GM23338 (cell line): ENCODE data around the gene XPC.

Experiments used
- CTCF ChIP-seq, 2 experiments: fragments of 200-600 bp in 1 of 2; sonication (generic) in 1 of 2; conservative IDR thresholded peaks; 2 replicates each; pipeline versions ENCODE4 v1.5.1 to v1.6.1; 2016 to 2017; ENCODE audit warnings: antibody characterized with exemption in 2 of 2, low read depth in 2 of 2, mild to moderate bottlenecking in 2 of 2, moderate library complexity in 1 of 2
- ETS1 ChIP-seq: IDR thresholded peaks from 2 replicates; pipeline ENCODE4 v1.6.1; 2016; ENCODE audit warnings: antibody characterized with exemption
- EZH2 ChIP-seq: fragments of 200-600 bp; sonication (generic); IDR thresholded peaks from one replicate; pipeline ENCODE4 v1.8.0; 2017; ENCODE audit warnings: antibody characterized with exemption, mild to moderate bottlenecking, low read depth; ENCODE audit not compliant: unreplicated experiment
- EZH2phosphoT487 ChIP-seq: fragments of 200-600 bp; sonication (generic); IDR thresholded peaks from one replicate; pipeline ENCODE4 v1.8.1; 2018; ENCODE audit warnings: antibody characterized with exemption; ENCODE audit not compliant: unreplicated experiment
- JUNB ChIP-seq: IDR thresholded peaks from one replicate; pipeline ENCODE4 v1.6.1; 2016; ENCODE audit warnings: antibody characterized with exemption; ENCODE audit not compliant: unreplicated experiment
- POLR2AphosphoS5 ChIP-seq: IDR thresholded peaks from 2 replicates; pipeline ENCODE4 v1.6.1; 2016; ENCODE audit warnings: antibody characterized with exemption, low read depth
- REST ChIP-seq: IDR thresholded peaks from one replicate; pipeline ENCODE4 v1.6.1; 2018; ENCODE audit warnings: antibody characterized with exemption; ENCODE audit not compliant: unreplicated experiment

- TF ChIP-seq CTCF (conservative IDR thresholded peaks at IDR 0.05; ENCODE audit: low read depth in 2 of 2) (no peak), REST (no peak), EZH2 (no peak), POLR2AphosphoS5 (no peak), JUNB (no peak), EZH2phosphoT487 (no peak), ETS1 (no peak)
Measured at GRCh38 chr3:14110699-14111098, 67.7 kb downstream of the XPC start.
